ENCODE results near the gene ARPP21.

ARPP21 gene

DNA sequence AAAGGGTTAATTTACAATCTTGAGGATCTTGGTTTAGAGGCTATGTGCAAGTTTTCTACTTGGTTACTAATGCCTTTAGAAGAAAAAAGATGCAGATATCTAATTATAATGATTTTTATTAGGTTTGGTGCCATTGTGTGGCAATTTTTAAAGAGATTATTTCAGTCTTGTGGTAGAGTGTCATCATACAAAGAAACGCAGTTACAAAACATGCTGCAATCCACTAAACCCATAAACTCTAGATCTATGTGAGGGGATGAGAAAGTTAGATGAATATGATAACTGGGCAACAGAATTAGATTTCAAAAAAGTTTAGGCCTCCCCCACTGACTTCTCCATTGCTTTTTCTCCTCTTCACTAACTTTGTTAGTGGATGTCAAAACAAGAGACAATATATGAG, 106.0 kb downstream of the ARPP21 start:
- FAIRE-seq (no peak), DNase-seq (ENCODE audit: insufficient read length, low spot score) (no peak)
- TF ChIP-seq POLR2A (IDR thresholded peaks at IDR 0.05; ENCODE audit: low read depth, low read length) = no peak

DNA sequence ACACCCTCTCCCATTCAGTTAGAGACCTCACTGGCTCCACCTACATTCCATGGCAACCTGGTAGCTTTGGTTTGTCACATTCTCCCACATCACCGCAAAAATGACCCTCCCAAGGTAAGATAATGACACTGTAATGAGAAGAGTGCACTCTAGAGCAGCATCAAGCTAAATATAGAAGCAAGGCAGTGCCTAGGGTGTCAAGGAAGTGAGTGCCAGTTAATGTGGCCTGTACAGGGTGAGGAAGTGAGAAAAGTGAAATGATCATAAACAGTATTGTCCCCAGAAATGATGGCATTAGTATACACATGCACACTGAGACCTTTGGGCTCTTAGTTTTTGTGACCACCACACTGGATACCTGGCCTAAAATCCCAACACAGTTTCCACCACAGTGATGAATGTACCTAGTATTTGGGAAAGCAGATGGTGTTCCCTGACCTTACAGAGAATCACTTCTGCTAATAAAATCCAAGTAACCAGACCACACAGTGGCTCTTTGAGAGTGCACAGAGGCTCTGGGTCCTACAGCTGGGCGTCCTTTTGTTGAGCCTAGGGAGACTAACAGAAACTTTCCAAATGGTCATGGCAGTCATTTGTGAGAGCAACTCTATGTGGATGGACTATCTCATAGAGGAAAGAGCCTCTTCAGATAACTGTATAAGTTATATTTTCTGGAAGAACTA, 106.6 kb downstream of the ARPP21 start:
- no peak for DNase-seq (ENCODE audit: insufficient read length, low spot score)
- FAIRE-seq = no peak
- TF ChIP-seq POLR2A (IDR thresholded peaks at IDR 0.05; ENCODE audit: low read depth, low read length) = no peak

DNA sequence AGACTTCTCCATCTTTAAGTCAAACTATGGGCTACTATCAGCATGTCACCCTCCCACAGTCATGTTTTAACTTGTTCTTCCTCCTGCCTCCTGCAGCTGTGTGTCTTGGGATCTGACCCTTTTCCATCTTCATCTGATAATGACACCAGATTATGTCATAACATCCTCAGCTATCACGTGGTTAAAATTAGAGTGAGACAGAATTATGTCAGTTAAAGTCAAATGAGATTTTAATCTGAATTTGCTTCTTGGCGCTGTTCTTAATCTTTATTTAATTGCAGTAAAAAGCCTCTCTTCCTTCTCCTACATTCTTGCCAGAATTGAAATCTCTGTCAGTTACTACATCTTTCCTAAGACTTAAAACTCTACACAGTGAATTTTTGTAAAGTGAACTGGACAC, 107.2 kb downstream of the ARPP21 start:
- TF ChIP-seq POLR2A (IDR thresholded peaks at IDR 0.05; ENCODE audit: low read depth, low read length) = no peak
- no peak for DNase-seq (ENCODE audit: insufficient read length, low spot score)
- FAIRE-seq = no peak

- DNase-seq (ENCODE audit: insufficient read length, low spot score) (no peak), FAIRE-seq (no peak)
- no peak for TF ChIP-seq POLR2A (IDR thresholded peaks at IDR 0.05; ENCODE audit: low read depth, low read length)
Measured at GRCh38 chr3:35748144-35748543, 108.8 kb downstream of the ARPP21 start.

GRCh38 chr3:35751207-35751606, 111.9 kb downstream of the ARPP21 start:
- DNase-seq (ENCODE audit: insufficient read length, low spot score) (no peak), FAIRE-seq (no peak)

GRCh38 chr3:35757991-35758757, 118.8 kb downstream of the ARPP21 start:
- TF ChIP-seq POLR2A (IDR thresholded peaks at IDR 0.05; ENCODE audit: low read depth, low read length) = no peak
- FAIRE-seq (no peak), DNase-seq (ENCODE audit: insufficient read length, low spot score) (no peak)

More at GRCh38 chr3:35751207-35751606, 111.9 kb downstream of the ARPP21 start:
- TF ChIP-seq POLR2A (IDR thresholded peaks at IDR 0.05; ENCODE audit: low read depth, low read length) = no peak

DNA sequence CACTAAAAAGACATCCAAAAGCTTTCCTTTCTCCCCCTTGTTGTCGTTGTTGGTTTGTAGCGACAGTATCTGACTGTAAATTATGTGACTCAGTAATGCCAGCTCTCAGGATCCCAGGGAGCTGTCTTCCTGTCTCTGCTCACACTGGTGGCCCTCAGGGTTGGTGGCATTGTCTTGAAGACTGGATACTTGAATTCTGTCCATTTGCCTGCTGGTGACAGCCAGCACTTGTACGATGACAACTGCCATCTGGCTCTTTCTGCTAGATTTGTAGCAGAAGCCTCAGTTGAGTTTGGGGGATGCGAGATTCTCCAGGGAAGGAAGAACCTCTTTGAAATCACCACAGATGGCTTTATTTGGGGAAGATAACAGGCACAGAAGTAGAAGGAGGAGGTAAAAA, 120.8 kb downstream of the ARPP21 start:
- no peak for TF ChIP-seq POLR2A (IDR thresholded peaks at IDR 0.05; ENCODE audit: low read depth, low read length)
- DNase-seq (ENCODE audit: insufficient read length, low spot score) = no peak
- no peak for FAIRE-seq

DNA sequence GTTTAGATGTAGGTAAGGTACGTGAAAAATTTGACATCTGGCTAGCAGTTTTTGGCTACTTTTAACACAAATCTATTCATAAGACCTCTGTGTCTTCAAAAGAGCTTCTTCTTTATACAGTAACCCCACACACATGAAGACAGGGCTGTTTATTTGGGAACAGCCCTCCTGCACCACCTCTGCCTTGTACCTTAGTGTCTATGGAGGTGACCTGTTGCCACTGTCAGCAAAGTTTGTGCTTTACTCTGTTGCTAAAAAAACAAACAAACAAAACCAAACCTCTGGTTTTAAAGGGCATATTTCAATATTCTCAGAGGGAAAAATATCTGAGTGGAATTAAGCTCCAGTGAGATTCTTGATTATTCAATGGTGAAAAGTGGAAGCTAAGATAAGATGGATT, 122.0 kb downstream of the ARPP21 start:
- no peak for TF ChIP-seq POLR2A (IDR thresholded peaks at IDR 0.05; ENCODE audit: low read depth, low read length)
- DNase-seq (ENCODE audit: insufficient read length, low spot score) (no peak), FAIRE-seq (no peak)

DNA sequence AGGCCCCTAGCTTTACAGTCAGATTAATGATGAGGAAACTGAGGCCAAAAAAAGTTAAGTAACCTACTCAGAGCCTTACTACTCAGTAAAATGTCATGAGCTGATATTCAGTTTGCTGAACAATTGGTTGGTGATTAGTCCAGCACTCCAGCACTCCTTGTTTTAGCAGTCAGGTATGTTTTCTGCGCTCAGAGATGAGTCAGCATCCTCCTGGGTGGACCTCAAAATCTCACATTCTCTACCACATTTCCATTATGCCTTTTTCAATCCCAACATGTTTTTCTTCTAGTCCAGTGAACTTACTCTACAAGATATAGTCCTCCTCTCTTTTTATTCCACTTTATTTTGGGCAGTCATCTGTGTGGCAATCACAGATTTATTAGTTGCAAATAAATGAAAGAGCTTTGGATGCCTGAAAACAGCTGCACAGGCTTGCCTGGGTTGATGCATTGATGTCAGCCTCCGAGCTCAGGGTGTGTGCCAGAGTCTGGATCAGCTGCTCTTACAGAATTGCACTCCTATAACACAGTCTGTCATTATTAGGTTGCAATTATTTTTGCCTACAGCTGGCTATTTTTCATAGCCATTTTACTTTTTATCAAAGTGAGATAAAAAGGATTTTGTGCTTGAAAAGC, 133.2 kb downstream of the ARPP21 start:
- no peak for TF ChIP-seq POLR2A (IDR thresholded peaks at IDR 0.05; ENCODE audit: low read depth, low read length)
- no peak for DNase-seq (ENCODE audit: insufficient read length, low spot score)
- no peak for FAIRE-seq

GRCh38 chr3:35773417-35773816, 134.1 kb downstream of the ARPP21 start:
- no peak for DNase-seq (ENCODE audit: insufficient read length, low spot score)
- no peak for FAIRE-seq
- TF ChIP-seq POLR2A (IDR thresholded peaks at IDR 0.05; ENCODE audit: low read depth, low read length) = no peak

GRCh38 chr3:35776346-35776745, 137.0 kb downstream of the ARPP21 start:
- DNase-seq (ENCODE audit: insufficient read length, low spot score) = no peak
- TF ChIP-seq POLR2A (IDR thresholded peaks at IDR 0.05; ENCODE audit: low read depth, low read length) = no peak
- no peak for FAIRE-seq

DNA sequence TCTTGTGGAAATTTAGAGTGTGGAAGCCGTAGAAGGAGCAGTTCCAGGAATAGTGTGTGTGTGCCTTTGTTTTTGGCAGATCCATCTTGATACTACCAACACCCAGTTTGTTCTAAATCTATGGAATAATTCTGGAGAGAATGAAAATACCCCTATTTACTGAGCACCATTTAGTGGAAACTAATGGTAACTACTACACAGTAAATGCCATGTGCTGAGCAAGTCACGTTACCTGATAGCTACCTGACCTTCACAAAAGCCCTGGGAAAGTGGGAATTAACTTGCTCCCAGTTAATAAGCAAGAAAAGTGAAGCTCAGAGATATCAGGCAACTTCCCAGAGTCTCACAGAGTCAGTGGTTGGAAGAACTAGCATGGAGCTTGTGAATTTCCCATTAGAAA, 137.7 kb downstream of the ARPP21 start:
- FAIRE-seq = no peak

GRCh38 chr3:35777563-35778554, 138.5 kb downstream of the ARPP21 start:
- FAIRE-seq = no peak
- DNase-seq (ENCODE audit: insufficient read length, low spot score) = no peak
- no peak for TF ChIP-seq POLR2A (IDR thresholded peaks at IDR 0.05; ENCODE audit: low read depth, low read length)

More for the DNA sequence above, 137.7 kb downstream of the ARPP21 start:
- DNase-seq (ENCODE audit: insufficient read length, low spot score) = no peak
- no peak for TF ChIP-seq POLR2A (IDR thresholded peaks at IDR 0.05; ENCODE audit: low read depth, low read length)

All from H54 (cell line).